Myocyte (in vitro differentiated cells): ENCODE measurements around the gene ZYG11A. TPM values are rescaled to one million over a fixed set of nuclear protein-coding genes. Genes with fewer than 3 reads are reported as not detected.

ENCODE experiments used
- DNase-seq: peaks from one replicate; pipeline ENCODE4 v3.0.0-alpha.2; 2012; ENCODE audit warnings: low read depth
- total RNA-seq: library from RNA; depleted of rRNA; stranded (reverse); fragments of >200 nt; gene quantifications from 2 replicates; pipeline ENCODE4 v1.2.3, GENCODE V29; 2014

ZYG11A gene
- total RNA-seq, 1 donor from 2014 or later, result not detected

DNA sequence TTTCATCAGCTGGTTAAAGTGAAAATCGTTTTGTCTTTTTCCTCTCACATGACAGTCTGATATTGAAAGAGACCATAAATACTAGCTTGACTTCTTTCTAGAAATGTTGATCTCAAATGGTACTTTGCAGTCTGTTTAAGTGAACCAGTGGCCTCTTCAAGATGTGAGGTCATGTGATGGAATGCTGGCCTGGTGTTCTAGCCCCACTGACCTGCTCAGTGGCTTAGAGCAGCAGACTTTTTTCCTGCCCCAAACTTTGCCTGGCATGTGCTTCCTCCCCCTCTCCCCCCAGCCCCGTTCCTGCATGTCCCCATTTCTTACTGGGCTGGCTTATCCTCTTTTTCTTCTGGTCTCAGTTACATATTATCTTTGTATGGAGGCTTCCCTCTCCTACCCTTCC, 34.3 kb downstream of the ZYG11A start:
- no peak for DNase-seq

DNA sequence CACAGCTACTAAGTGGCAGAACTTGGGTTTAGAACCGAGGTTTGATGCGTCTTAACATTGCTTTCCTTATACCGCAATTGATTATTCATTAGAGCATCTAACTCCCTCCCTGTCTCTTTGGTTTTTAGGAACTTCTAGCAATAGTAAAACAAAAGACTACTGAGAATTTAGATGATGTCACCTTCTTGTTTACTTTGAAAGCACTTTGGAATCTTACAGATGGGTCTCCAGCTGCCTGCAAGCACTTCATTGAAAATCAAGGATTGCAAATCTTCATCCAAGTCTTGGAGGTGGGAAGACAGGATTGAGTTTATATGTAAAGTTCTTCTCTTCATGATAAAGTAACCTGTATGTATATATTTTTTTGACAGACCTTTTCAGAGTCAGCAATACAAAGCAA, 35.0 kb downstream of the ZYG11A start:
- no peak for DNase-seq

DNA sequence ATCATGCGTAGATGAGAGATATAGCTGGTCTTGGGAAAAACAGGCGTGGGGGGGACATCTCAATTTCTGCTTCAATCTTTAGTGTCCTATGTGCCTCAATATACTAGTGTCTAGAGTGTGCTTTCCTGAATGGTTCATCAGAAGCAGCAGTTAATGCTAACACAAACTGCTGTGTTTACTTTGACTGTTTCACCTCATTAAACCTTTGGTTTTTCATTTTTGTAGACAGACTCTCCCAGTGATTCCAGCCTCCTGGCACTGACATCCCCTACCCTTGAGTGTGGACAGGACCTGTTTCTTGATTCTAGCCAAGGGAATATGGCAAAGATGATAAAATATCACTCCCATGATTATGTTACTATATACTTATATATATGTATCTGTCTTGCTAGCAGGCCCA, 37.6 kb downstream of the ZYG11A start:
- DNase-seq, result no peak

GRCh38 chr1:52887483-52887882, 44.9 kb downstream of the ZYG11A start:
- no peak for DNase-seq

GRCh38 chr1:52892424-52893215, 50.1 kb downstream of the ZYG11A start:
- no peak for DNase-seq

DNA sequence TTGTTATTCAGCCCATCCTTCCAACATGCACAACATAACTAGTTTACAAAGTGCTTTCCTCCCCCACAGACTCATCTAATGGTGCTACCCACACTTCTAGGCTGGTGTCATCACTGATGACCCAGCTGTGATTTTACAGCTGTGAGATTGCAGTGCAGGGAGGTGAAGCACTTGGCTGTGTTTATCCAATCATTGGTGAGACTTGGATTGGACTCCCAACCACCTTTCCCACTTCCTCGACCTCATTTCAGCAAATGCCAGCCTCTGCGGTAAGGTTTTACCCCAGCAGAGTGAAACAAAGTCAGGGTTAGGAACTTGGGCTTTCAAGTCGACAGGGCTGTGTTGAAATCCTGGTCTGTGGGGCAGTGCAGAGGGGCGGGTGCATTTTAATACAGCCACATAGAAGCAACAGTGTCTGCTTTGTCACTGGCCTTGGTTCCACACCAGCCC, 56.9 kb downstream of the ZYG11A start:
- DNase-seq, result no peak

DNA sequence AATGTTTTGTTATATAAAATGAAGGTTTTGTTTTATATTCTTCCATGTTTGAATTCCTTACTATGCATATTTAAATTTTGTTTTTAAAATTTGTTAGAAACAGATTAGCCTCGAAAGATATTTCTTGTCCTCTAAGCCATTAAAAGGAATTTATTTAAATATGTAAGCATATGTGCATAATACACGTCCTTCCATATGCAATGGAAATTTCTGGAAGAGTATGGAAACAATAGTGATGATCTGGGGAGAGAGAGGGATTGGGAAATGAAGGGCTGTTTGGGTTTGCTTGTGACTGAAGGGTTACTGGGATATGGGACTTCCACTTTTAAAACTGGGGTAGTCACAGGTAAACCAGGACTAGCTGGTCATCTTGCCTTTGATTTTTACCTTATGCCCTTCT, 57.8 kb downstream of the ZYG11A start:
- DNase-seq, result no peak

DNA sequence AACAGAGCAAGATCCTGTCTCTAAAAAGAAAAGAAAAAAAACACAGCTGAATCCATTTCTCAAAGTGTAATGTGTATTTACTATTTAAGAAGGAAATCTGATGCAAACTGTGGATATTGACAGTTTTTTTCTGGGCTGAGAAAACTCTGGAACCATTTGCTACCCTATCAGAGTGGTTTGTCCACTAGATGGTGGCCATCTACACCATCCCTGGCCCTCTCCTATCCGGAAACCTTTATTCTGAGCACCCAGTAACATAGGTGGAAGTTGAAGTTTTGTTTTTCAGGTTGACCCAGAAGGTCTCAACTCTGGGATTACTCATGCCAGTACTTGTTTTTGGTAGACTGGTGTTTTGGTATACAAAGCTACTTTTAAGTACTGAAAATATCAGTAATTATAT, 58.8 kb downstream of the ZYG11A start:
- no peak for DNase-seq

DNA sequence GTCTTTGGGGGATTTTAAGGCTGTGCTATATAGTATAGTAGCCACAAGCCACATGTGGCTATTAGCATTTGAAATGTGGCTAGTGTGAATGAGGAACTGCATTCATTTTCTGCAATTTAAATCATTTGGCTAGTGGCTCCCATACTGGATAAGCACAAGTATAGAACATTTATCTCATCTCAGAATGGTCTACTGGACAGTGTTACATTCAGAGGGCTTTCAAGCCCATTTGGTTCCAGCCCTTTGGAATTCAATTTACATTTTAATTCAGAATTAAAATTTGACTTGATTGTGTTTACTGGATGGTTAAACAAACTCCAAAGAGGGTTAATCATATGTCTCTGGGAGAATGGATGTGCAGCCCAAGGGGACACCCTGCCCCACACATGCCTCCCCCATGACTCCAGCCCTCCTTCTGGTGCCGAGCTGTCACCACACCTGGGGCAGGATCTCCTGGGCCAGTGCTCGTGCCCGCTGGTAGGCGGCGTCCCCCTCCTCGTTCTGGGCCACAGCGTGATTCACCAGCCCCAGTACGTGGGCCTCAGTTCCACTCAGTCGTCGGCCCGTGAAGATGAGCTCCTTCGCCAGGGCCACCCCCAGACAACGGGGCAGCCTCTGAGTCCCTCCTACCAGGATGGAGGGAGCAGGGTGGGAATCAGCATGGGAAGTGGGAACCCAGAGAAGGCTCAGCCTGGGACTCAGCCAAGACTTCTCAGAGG, 61.8 kb downstream of the ZYG11A start:
- no peak for DNase-seq

GRCh38 chr1:52904927-52905698, 62.6 kb downstream of the ZYG11A start:
- DNase-seq, result peak; percentile 79

DNA sequence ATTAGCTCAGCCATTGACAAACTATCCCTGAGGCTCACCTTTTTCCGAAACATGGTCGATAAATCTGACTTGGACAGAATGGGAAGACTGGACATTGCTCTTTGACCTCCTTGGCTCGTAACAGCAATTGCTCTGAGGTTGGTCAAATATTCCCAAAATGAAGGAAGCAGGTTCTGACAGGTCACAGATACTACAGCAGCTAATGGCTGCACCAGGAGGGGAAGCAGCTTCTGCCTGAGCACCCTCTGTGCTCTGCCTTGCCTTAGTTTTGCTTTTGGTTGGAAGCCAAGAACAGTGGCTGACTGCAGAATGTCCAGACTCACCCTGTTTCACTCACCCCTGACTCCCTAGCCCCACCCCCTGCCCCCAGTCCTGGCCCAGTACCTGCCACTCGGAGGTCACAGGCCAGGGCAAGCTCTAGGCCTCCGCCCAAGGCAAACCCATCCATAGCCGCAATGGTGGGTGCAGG, 63.6 kb downstream of the ZYG11A start:
- DNase-seq, result no peak

- no peak for DNase-seq
These were observed 64.7 kb downstream of the ZYG11A start for GRCh38 chr1:52907068-52907811.

DNA sequence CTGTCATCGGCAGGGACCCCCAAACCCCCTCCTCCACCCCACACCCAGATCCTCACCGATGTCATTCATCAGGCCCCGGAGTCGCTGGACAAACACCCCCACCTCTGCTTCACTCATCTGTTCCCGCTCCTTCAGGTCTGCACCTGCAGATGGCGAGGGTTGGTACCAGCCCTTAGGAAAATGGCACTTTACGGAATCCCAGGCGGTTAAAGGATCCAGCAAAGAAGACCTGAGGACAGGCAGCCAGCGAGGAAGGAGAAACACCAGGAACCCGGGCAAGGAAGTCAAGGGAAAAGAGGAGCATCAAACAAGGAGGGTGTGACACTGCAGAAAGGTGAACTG, 65.2 kb downstream of the ZYG11A start:
- DNase-seq, result no peak

GRCh38 chr1:52911541-52911940, 69.0 kb downstream of the ZYG11A start:
- DNase-seq, result peak; percentile 10

GRCh38 chr1:52913014-52913413, 70.5 kb downstream of the ZYG11A start:
- no peak for DNase-seq

DNA sequence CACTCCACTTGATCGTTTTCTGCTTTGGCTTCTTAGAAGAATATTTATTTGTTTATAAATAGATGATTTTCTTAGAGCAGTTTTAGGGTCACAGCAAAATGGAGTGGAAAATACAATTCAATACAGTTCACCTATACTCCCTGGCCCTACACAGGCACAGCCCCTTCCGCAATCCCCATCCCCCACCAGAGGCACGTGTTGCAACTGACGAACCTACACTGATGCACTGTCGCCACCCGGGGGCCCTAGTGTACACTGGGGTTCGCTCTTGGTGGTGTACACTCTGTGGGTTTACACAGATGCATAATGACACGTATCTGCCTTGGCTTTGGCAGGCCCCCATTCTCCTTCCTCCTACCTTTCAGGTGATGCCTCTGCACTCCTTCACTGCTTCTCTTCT, 71.0 kb downstream of the ZYG11A start:
- DNase-seq, result no peak

GRCh38 chr1:52914463-52914862, 71.9 kb downstream of the ZYG11A start:
- no peak for DNase-seq

DNA sequence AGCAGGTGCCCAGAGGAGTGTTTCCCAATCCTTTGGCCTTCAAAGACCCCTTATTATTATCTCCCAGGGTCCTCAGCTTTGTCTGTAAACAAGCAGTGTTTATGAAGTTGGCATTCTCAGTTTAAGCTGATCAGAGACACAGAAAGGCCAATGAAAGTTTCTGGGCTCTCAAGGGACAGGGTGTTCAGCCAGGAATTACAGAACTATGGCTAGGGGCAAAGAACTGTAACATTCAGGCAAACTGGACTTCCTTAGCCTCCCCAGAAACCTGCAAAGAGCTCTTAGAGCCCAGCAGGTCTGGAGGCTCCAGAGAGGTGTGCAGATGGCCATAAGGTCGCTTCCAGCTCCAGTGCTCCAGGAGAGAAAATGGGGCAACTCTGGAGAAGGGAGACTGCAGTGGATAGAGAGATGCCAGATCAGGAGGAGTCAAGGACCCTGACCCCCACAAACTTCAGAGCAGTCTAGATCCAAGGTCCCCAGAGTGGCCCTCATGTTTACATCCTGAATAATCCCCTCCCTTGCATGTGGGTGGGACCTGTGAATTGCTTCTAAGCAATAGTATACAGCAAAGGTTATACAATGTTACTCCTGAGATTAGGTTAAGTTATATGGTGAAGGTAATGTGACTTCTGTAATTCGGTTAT, 72.8 kb downstream of the ZYG11A start:
- no peak for DNase-seq

DNA sequence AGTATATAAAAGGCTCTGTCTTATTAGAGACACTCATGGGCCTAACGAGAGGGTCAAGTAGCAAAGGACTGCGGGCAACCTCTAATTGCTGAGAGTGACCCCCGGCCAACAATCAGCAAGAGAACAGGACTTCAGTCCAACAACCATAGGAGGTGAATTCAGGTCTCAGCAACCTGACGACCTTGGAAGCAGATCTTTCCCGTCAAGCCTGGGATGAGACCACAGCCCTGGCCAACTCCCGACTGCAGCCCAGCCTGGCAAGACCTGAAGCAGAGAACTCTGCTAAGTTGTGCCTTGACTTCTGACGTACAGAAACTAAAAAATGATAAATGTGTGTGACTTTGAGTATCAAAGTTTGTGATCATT, 73.3 kb downstream of the ZYG11A start:
- DNase-seq, result no peak

- DNase-seq, result no peak
These were observed 73.8 kb downstream of the ZYG11A start for GRCh38 chr1:52916241-52916975.
